Neural cell (in vitro differentiated cells): ENCODE data around the gene PGLYRP4. TPM values are rescaled to one million over a fixed set of nuclear protein-coding genes. Genes with fewer than 3 reads are reported as not detected.

Experiments
- H2AFZ ChIP-seq: fragments of 200-600, 300-800 bp; sonication (generic), shearing (Covaris generic); 2 replicates; pipeline ENCODE4 v1.6.0; 2014; ENCODE audit warnings: low read depth, mild to moderate bottlenecking, antibody characterized with exemption, low read length, moderate library complexity
- H3F3A ChIP-seq: fragments of 200-600 bp; shearing (Covaris generic); 2 replicates; pipeline ENCODE4 v1.6.1; 2016; ENCODE audit warnings: mild to moderate bottlenecking, moderate library complexity, mixed read lengths, antibody characterized with exemption, low read length; ENCODE audit not compliant: insufficient read depth, poor library complexity, severe bottlenecking
- H3K27ac ChIP-seq: fragments of 200-600, 300-800 bp; sonication (generic), shearing (Covaris generic); 2 replicates; pipeline ENCODE4 v1.5.1; 2014; ENCODE audit warnings: mild to moderate bottlenecking, low read length, moderate library complexity
- H3K27me3 ChIP-seq: fragments of 300-800, 200-600 bp; sonication (generic), shearing (Covaris generic); 2 replicates; pipeline ENCODE4 v1.6.0; 2014; ENCODE audit warnings: mild to moderate bottlenecking, low read depth, low read length, moderate library complexity; ENCODE audit not compliant: insufficient read depth
- H3K36me3 ChIP-seq: fragments of 300-800, 200-600 bp; sonication (generic), shearing (Covaris generic); 2 replicates; pipeline ENCODE4 v1.5.1; 2014; ENCODE audit warnings: mild to moderate bottlenecking, antibody characterized with exemption, low read length, moderate library complexity; ENCODE audit not compliant: insufficient read depth
- H3K4me2 ChIP-seq: fragments of 300-800, 200-600 bp; sonication (generic), shearing (Covaris generic); 2 replicates; pipeline ENCODE4 v1.6.0; 2014; ENCODE audit warnings: mild to moderate bottlenecking, low read length
- H3K4me3 ChIP-seq: fragments of 300-800, 200-600 bp; sonication (generic), shearing (Covaris generic); 2 replicates; pipeline ENCODE4 v1.5.1; 2014; ENCODE audit warnings: mild to moderate bottlenecking, low read length, moderate library complexity
- H3K79me2 ChIP-seq: fragments of 200-600 bp; shearing (Covaris generic); replicated peaks from 2 replicates; pipeline ENCODE4 v1.6.0; 2014; ENCODE audit warnings: mild to moderate bottlenecking, low read length, moderate library complexity; ENCODE audit not compliant: insufficient read depth
- H3K9ac ChIP-seq: fragments of 300-800, 200-600 bp; sonication (generic), shearing (Covaris generic); 2 replicates; pipeline ENCODE4 v1.6.1; 2016; ENCODE audit warnings: mild to moderate bottlenecking, low read length, mixed read lengths
- H3K9me2 ChIP-seq: fragments of 200-600 bp; shearing (Covaris generic); 2 replicates; pipeline ENCODE4 v1.6.1; 2016; ENCODE audit warnings: mild to moderate bottlenecking, low read length, mixed read lengths; ENCODE audit not compliant: insufficient read depth
- H3K9me3 ChIP-seq: fragments of 200-600, 300-800 bp; sonication (generic), shearing (Covaris generic); 2 replicates; pipeline ENCODE4 v1.6.1; 2016; ENCODE audit warnings: mild to moderate bottlenecking, mixed run types, low read length, moderate library complexity, mixed read lengths
- H4K20me1 ChIP-seq: fragments of 200-600 bp; shearing (Covaris generic); 2 replicates; pipeline ENCODE4 v1.6.1; 2016; ENCODE audit warnings: mild to moderate bottlenecking, mixed run types; ENCODE audit not compliant: insufficient read depth
- CTCF ChIP-seq: fragments of 450-650 bp; IDR thresholded peaks from 2 replicates; pipeline ENCODE4 v1.5.1; 2014; ENCODE audit warnings: antibody characterized with exemption, mild to moderate bottlenecking, moderate library complexity; ENCODE audit not compliant: poor library complexity, severe bottlenecking
- EP300 ChIP-seq: fragments of 450-650 bp; conservative IDR thresholded peaks from 2 replicates; pipeline ENCODE4 v1.6.1; 2014; ENCODE audit warnings: antibody characterized with exemption, mild to moderate bottlenecking, moderate library complexity; ENCODE audit not compliant: poor library complexity, severe bottlenecking
- EZH2 ChIP-seq: fragments of 200-600, 300-800 bp; shearing (Covaris generic), sonication (generic); IDR thresholded peaks from 2 replicates; pipeline ENCODE4 v1.6.1; 2014; ENCODE audit warnings: antibody characterized with exemption, low read length, borderline replicate concordance, mild to moderate bottlenecking; ENCODE audit not compliant: insufficient read depth, poor library complexity, severe bottlenecking
- MXI1 ChIP-seq: fragments of 450-650 bp; conservative IDR thresholded peaks from 2 replicates; pipeline ENCODE4 v1.6.1; 2014; ENCODE audit warnings: antibody characterized with exemption, mild to moderate bottlenecking; ENCODE audit not compliant: poor library complexity, severe bottlenecking
- POLR2AphosphoS5 ChIP-seq: IDR thresholded peaks from 2 replicates; pipeline ENCODE4 v1.6.1; 2012
- RAD21 ChIP-seq: fragments of 450-650 bp; conservative IDR thresholded peaks from 2 replicates; pipeline ENCODE4 v1.6.1; 2014; ENCODE audit warnings: antibody characterized with exemption, mild to moderate bottlenecking, moderate library complexity
- REST ChIP-seq: IDR thresholded peaks from 2 replicates; pipeline ENCODE4 v1.6.1; 2012; ENCODE audit warnings: borderline replicate concordance
- SMC3 ChIP-seq: fragments of 450-650 bp; conservative IDR thresholded peaks from 2 replicates; pipeline ENCODE4 v1.6.1; 2014; ENCODE audit warnings: antibody characterized with exemption, mild to moderate bottlenecking, moderate library complexity; ENCODE audit not compliant: poor library complexity
- TAF1 ChIP-seq: IDR thresholded peaks from 2 replicates; pipeline ENCODE4 v1.6.1; 2012; ENCODE audit warnings: low read depth
- polyA plus RNA-seq: library from polyadenylated mRNA; depleted of rRNA; stranded (reverse); fragments of >200 nt; gene quantifications from 2 replicates; pipeline ENCODE4 v1.2.3, GENCODE V29; 2014

PGLYRP4 gene
- polyA plus RNA-seq, 1 donor from 2014 or later, result not detected

- H2AFZ ChIP-seq, result no peak overlapping the region
- no peak overlapping the region for H3K4me2 ChIP-seq
- no peaks in the 10 kb centered on the region for H3K36me3 ChIP-seq
- TF ChIP-seq REST (no peak), RAD21 (no peak), MXI1 (no peak), EZH2 (no peak), CTCF (no peak), TAF1 (no peak), POLR2AphosphoS5 (no peak), EP300 (no peak)
- H3K27me3 ChIP-seq, result no peaks in the 10 kb centered on the region
- H3K79me2 ChIP-seq, result no peaks in the 10 kb centered on the region
- H3F3A ChIP-seq, result no peaks in the 10 kb centered on the region
- peaks cover 3% of the 10 kb centered on the region for H3K9me3 ChIP-seq
- H3K9me2 ChIP-seq, result no peaks in the 10 kb centered on the region
- no peak overlapping the region for H3K4me3 ChIP-seq
- no peaks in the 10 kb centered on the region for H4K20me1 ChIP-seq
- no peak overlapping the region for H3K27ac ChIP-seq
- H3K9ac ChIP-seq, result no peak overlapping the region
Measured at GRCh38 chr1:153387001-153387400, 38.4 kb upstream of the PGLYRP4 start.

GRCh38 chr1:153386500-153386901, 37.9 kb upstream of the PGLYRP4 start:
- H3K4me3 ChIP-seq, result no peak overlapping the region
- no peaks in the 10 kb centered on the region for H3F3A ChIP-seq
- H3K79me2 ChIP-seq, result no peaks in the 10 kb centered on the region
- no peak overlapping the region for H2AFZ ChIP-seq
- no peaks in the 10 kb centered on the region for H3K27me3 ChIP-seq
- H3K9me2 ChIP-seq, result no peaks in the 10 kb centered on the region
- H3K27ac ChIP-seq, result no peak overlapping the region
- H3K36me3 ChIP-seq, result no peaks in the 10 kb centered on the region
- no peak overlapping the region for H3K9ac ChIP-seq
- TF ChIP-seq TAF1 (no peak), EP300 (no peak), CTCF (no peak), MXI1 (no peak), SMC3 (no peak), EZH2 (no peak), RAD21 (no peak), REST (no peak), POLR2AphosphoS5 (no peak)
- no peaks in the 10 kb centered on the region for H4K20me1 ChIP-seq
- H3K4me2 ChIP-seq, result no peak overlapping the region
- peaks cover 3% of the 10 kb centered on the region for H3K9me3 ChIP-seq
